Skeletal muscle tissue (tissue), 4 donors: ENCODE results near the gene SESN3. TPM values are rescaled to one million over a fixed set of nuclear protein-coding genes. Genes with fewer than 3 reads are reported as not detected.

ENCODE experiments used
- H3K27ac ChIP-seq: one replicate; pipeline ENCODE4 v1.7.0; 2013; ENCODE audit warnings: mild to moderate bottlenecking, low read depth, low read length, inconsistent platforms
- H3K27me3 ChIP-seq, 3 donors: one replicate each; pipeline ENCODE4 v1.7.0; 2013; ENCODE audit warnings: low read length in 3 of 3; ENCODE audit not compliant: control insufficient read depth in 3 of 3, insufficient read depth in 3 of 3
- H3K36me3 ChIP-seq, 3 donors: one replicate each; pipeline ENCODE4 v1.7.0; 2013; ENCODE audit warnings: low read length in 3 of 3; ENCODE audit not compliant: control insufficient read depth in 3 of 3, insufficient read depth in 3 of 3
- H3K4me1 ChIP-seq, 3 donors: one replicate each; pipeline ENCODE4 v1.7.0; 2013; ENCODE audit warnings: low read length in 3 of 3, mild to moderate bottlenecking in 3 of 3; ENCODE audit not compliant: control insufficient read depth in 3 of 3, insufficient read depth in 3 of 3
- H3K4me3 ChIP-seq, 3 donors: one replicate each; pipeline ENCODE4 v1.7.0; 2013; ENCODE audit warnings: low read length in 3 of 3
- H3K9ac ChIP-seq, 3 donors: one replicate each; pipeline ENCODE4 v1.7.0; 2013; ENCODE audit warnings: low read length in 3 of 3, mild to moderate bottlenecking in 3 of 3, moderate library complexity in 2 of 3, low read depth in 1 of 3
- H3K9me3 ChIP-seq, 3 donors: one replicate each; pipeline ENCODE4 v1.7.0; 2013; ENCODE audit warnings: low read length in 3 of 3; ENCODE audit not compliant: control insufficient read depth in 3 of 3
- total RNA-seq: library from RNA; depleted of rRNA; stranded (reverse); fragments of >200 nt; gene quantifications from one replicate; pipeline ENCODE4 v1.2.3, GENCODE V29; 2014
- donor health status: Osteomylitis.

SESN3 gene
- total RNA-seq, 1 donor from 2014 or later, result 93.4 TPM

DNA sequence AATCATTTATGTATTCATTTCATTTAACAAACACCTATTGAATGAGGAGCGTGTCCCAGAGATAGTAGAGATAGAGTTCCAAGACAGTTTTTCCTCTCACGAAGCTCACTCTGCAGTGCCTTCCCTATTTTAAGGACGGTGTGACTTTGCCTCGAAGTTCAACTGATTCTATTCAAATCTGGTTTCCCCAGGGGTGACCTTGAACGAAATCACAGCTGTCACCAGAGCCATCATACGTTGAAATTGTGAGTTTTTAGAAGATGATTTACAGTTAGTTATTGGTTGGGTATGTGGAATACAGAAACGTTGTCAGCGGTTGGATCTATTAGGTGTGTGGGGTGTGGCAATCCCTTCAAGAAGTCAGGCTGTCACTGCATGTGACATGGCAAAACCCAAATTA, 33.9 kb upstream of the SESN3 start:
- no peak overlapping the region for H3K27ac ChIP-seq
- no peaks in the 10 kb centered on the region for H3K27me3 ChIP-seq
- H3K9me3 ChIP-seq, result no peaks in the 10 kb centered on the region
- H3K4me1 ChIP-seq, result peaks cover 0 to 2% (median 0%) of the 10 kb centered on the region in 3 donors
- no peak overlapping the region for H3K4me3 ChIP-seq
- no peak overlapping the region for H3K9ac ChIP-seq
- no peaks in the 10 kb centered on the region for H3K36me3 ChIP-seq

DNA sequence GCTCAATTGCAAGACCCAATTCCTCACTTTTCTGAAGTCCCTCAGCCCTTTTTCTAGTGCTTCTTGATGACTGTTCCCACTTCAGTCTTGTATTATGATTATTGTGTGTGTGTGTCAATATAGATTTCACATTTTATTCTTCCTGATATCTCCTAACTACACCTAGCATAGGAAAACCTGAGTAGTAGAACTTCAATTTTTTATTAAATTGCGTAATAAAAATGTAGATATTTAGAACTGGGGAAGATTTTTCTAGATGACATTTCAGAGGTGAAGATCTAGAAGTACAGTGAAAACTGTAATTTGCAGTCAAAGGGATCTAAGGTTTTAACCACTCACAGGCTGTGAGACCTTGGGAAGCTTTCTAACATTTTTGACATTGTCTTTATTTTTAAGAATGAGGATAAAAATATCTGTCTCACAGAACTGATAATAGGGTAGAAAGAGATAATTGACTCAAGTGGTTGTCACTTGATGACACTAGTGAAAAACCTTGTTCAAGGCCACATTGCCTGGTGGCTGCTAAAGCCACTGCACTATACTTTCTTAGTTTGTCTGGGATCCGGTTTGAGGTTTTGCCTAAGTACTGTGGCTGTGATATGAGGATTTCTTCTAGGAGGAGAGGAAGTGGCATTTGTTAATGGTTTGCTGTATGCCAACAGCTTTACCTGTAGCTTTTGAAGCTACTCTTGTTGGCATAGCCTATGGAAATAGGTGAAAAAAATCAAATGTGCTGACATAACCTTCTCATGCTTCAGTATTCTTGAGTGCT, 32.2 kb upstream of the SESN3 start:
- no peak overlapping the region for H3K4me3 ChIP-seq
- H3K27me3 ChIP-seq, result no peaks in the 10 kb centered on the region
- no peaks in the 10 kb centered on the region for H3K36me3 ChIP-seq
- no peak overlapping the region for H3K9ac ChIP-seq
- peaks cover 0 to 2% (median 0%) of the 10 kb centered on the region in 3 donors for H3K4me1 ChIP-seq
- no peak overlapping the region for H3K27ac ChIP-seq
- H3K9me3 ChIP-seq, result no peaks in the 10 kb centered on the region

DNA sequence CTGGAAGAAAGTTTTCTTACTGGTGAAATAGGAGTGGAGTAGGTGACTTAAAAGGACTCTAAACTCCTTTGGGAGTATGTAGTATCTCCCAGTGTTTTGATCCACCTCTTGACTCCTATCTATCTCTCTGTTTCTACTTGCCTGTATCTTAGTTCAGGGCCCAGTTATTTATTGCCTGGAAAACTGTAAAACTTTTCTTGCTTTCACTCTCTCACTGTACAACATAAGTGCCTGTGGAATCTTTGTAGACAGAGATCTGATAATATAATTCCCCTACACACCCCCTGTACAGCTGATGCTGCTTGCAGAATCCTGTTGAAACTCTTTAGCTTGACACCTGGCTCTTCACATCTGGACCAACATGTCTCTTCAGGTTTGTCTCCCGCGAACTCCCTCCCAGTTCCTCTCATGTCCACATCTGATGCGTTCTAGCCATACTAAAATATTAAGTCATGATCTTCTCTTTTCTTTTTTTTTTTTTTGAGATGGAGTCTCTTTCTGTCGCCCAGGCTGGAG, 26.5 kb upstream of the SESN3 start:
- H3K9ac ChIP-seq, result no peak overlapping the region
- peaks cover 2 to 9% (median 7%) of the 10 kb centered on the region in 3 donors for H3K4me1 ChIP-seq
- H3K36me3 ChIP-seq, result no peaks in the 10 kb centered on the region
- no peaks in the 10 kb centered on the region for H3K27me3 ChIP-seq
- H3K27ac ChIP-seq, result no peak overlapping the region
- H3K4me3 ChIP-seq, result no peak overlapping the region
- H3K9me3 ChIP-seq, result no peaks in the 10 kb centered on the region

DNA sequence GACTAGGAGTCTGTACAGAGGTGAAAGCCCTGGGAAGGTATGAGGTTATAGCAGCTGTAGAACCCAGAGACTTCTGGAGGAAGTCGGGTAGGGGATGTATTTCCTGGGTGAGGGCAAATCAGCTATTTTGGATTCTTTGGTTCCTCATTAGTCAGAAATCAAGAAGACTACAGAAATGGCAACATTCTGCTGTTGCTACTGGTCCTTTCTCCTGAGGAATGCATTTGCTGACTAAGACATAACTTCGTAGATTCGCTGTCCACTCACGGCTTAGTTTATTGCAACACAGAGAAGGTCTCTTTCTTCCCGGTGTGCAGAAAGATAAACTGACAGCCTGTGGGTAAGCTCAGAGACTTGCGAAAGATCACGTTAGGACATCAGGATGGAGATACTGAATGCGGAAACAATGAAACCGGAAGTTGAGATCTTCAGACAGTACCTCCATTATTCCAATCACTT, 25.3 kb upstream of the SESN3 start:
- Histone ChIP-seq H3K27ac (no peak overlapping the region), H3K4me3 (no peak overlapping the region)

DNA sequence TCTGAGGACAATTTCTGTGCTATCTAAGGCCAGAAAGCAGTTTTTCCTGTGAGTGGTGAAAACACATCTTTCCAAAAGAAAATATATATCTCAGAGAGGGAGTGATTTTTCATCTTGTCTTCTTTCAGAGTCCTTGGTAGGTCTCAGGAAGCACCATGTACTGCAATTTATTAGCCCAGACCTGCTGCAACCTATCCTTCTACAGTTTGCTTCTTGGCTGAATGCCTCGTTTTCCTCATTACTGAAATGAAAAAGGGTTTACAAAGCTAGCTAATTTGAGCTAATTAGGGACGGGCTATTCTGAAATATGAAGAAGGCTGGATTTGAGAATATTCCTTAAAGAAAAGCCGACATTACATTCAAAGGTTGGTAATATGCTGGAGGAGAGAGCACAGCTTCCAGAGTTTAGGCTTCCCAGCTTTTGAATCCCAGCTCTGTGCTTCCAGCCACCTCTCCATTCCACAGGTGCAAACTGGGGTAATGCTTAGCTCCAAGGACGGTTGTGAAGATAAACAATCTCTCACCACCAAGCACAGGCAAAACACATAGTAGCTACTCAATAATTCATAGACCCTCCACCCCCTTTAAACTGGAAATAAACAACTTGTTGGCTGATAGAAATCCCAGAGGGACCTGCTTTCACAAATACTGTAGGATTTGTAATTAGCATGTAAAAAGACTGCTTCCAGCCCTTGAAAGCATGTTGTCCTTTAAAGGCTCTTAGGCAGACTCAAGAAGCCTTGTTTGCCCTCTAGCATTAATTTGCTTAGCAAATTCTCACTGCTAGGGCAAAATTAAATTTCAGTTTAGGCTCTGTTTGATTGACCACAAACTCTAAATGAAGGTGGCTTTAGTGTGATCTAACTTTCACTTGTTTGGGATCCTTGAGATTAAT, 24.5 kb upstream of the SESN3 start:
- H3K4me3 ChIP-seq, result no peak overlapping the region
- H3K4me1 ChIP-seq, result peaks cover 2 to 9% (median 7%) of the 10 kb centered on the region in 3 donors
- no peaks in the 10 kb centered on the region for H3K36me3 ChIP-seq
- no peak overlapping the region for H3K9ac ChIP-seq
- H3K27ac ChIP-seq, result no peak overlapping the region
- no peaks in the 10 kb centered on the region for H3K9me3 ChIP-seq
- H3K27me3 ChIP-seq, result no peaks in the 10 kb centered on the region

More for the DNA sequence above, 25.3 kb upstream of the SESN3 start:
- H3K4me1 ChIP-seq, result peaks cover 2 to 9% (median 7%) of the 10 kb centered on the region in 3 donors
- H3K27me3 ChIP-seq, result no peaks in the 10 kb centered on the region
- no peak overlapping the region for H3K9ac ChIP-seq
- no peaks in the 10 kb centered on the region for H3K36me3 ChIP-seq
- no peaks in the 10 kb centered on the region for H3K9me3 ChIP-seq

DNA sequence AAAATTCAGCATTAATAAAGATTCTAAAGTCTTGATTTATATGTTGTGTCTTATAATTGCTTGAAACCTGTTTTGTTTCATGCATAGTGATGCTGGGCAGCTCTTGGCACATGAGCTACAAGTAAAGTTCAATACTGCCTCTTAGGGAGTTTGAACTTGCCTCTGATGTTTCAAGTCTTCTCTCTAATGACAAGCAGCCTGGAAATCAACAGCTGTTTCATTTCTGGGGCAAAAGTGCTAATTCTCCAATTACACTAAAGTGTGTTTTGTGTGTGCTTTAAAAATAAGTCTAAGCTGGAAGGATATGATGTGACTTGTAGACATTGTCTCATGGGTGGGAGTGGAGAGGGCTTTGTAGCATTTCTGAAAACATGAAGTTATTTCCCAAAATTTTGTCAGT, 23.7 kb upstream of the SESN3 start:
- Histone ChIP-seq H3K9ac (no peak overlapping the region), H3K27me3 (no peaks in the 10 kb centered on the region), H3K4me3 (no peak overlapping the region), H3K36me3 (no peaks in the 10 kb centered on the region), H3K9me3 (no peaks in the 10 kb centered on the region), H3K4me1 (peaks cover 2 to 9% (median 7%) of the 10 kb centered on the region in 3 donors), H3K27ac (no peak overlapping the region)

DNA sequence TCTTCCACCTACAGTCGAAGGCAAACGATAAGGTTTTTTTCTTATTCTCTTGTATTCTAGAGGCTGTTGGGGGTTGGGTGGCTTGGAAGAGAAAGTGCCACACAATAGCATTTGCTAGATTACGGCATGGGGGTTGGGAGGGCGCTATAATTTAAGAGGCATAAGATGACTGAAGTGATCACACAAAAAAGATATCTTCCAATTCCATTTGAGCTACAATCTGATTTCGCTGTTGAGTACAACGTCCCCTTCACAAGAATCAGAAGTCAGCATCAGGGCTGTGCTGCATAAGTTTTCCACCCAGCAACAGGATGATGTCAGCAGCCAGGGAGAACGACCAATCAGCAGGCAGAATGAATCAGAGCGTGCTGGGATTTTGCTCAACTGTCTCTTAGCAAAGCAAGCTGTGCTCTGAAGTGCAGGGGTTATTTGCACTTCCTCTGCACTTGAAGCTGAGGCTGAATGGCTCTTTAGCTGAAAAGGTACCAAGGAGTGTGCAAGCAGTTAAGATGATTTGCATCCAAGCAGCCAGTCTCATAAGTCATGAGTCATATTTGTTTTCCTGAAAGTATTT, 23.2 kb upstream of the SESN3 start:
- Histone ChIP-seq H3K4me3 (peak overlapping the region; percentile 66 to 75 (median 74)), H3K36me3 (no peaks in the 10 kb centered on the region), H3K27ac (peak overlapping the region; percentile 45), H3K9me3 (no peaks in the 10 kb centered on the region), H3K27me3 (no peaks in the 10 kb centered on the region), H3K4me1 (peaks cover 2 to 9% (median 7%) of the 10 kb centered on the region in 3 donors), H3K9ac (peak overlapping the region; percentile 45 to 68 (median 62))

DNA sequence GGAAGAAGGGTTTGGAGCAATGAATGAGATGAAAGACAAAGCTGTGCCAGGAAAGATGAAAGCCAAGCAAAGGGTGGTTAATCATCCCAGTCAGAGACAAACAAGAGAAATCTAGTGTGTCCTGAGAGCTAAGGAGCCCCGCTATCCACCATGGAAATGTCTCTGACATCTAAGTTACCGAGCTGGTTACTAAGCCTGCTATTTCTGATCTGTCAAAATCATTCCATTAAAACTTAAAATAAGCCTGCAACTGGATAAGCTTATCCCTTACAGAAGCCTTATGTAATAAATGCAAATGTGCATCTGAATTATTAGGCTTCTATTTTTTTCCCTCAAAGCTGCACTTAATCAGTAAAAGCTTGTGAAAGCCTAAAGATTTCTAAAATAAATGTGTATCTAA, 22.1 kb upstream of the SESN3 start:
- Histone ChIP-seq H3K27ac (no peak overlapping the region), H3K4me3 (no peak overlapping the region), H3K4me1 (peaks cover 2 to 9% (median 7%) of the 10 kb centered on the region in 3 donors), H3K27me3 (no peaks in the 10 kb centered on the region), H3K36me3 (no peaks in the 10 kb centered on the region), H3K9me3 (no peaks in the 10 kb centered on the region), H3K9ac (no peak overlapping the region)

DNA sequence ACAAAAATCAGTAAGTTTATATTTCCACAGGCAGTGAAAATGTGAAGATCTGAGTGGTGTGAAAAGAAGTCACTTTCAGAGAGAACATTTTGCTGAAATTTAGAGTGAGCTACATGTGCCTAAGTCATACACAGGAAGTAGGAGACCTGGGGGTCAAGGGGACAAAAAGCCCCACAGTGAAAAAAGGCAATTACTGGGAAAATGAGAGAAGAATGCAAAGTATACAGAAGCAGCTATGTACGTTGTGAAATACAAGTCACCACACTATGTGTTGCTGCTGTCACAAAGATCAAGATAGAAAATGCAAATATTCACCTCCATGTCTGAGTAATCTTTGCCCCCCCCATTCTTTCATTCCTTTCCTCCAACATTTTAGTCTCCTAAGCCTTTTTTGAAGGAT, 21.6 kb upstream of the SESN3 start:
- Histone ChIP-seq H3K4me3 (no peak overlapping the region), H3K9ac (no peak overlapping the region), H3K36me3 (no peaks in the 10 kb centered on the region), H3K9me3 (no peaks in the 10 kb centered on the region), H3K27ac (no peak overlapping the region), H3K4me1 (peaks cover 2 to 9% (median 7%) of the 10 kb centered on the region in 3 donors), H3K27me3 (no peaks in the 10 kb centered on the region)
